Coronary artery (tissue), 2 donors: ENCODE results near the gene INPP4A.

Experiments used
- DNase-seq: peaks from one replicate; pipeline ENCODE4 v3.0.0-alpha.2; 2017; ENCODE audit warnings: low spot score
- H3K27ac ChIP-seq, 2 donors: fragments of 200-600 bp; sonication (generic); one replicate each; pipeline ENCODE4 v1.5.1; 2016 to 2019
- H3K4me3 ChIP-seq: fragments of 200-600 bp; sonication (generic); 2 replicates; pipeline ENCODE4 v1.5.1; 2016; ENCODE audit warnings: mild to moderate bottlenecking, moderate library complexity
- CTCF ChIP-seq: fragments of 200-600 bp; sonication (generic); IDR thresholded peaks from one replicate; pipeline ENCODE4 v1.5.1; 2019; ENCODE audit warnings: antibody characterized with exemption

The INPP4A gene

GRCh38 chr2:98454500-98455235 is 10.0 kb downstream of the INPP4A start:
- H3K27ac ChIP-seq = peak overlapping the region in 1 of 2 donors; percentile 68
- no peak for DNase-seq
- no peak for TF ChIP-seq CTCF
- H3K4me3 ChIP-seq = no peak overlapping the region

GRCh38 chr2:98455494-98455976 is 10.9 kb downstream of the INPP4A start:
- Histone ChIP-seq H3K4me3 (peak overlapping the region; percentile 22), H3K27ac (peak overlapping the region in 1 of 2 donors; percentile 68)
- no peak for TF ChIP-seq CTCF
- no peak for DNase-seq

GRCh38 chr2:98457045-98457696 is 12.5 kb downstream of the INPP4A start:
- Histone ChIP-seq H3K4me3 (no peak overlapping the region), H3K27ac (peak overlapping the region in 1 of 2 donors; percentile 19)
- DNase-seq = no peak
- TF ChIP-seq CTCF = no peak

- no peak overlapping the region for H3K27ac ChIP-seq
- no peak overlapping the region for H3K4me3 ChIP-seq
- no peak for DNase-seq
- TF ChIP-seq CTCF = no peak
Observed at GRCh38 chr2:98458207-98458606, 13.5 kb downstream of the INPP4A start.

- no peak overlapping the region for H3K4me3 ChIP-seq
- no peak for DNase-seq
- TF ChIP-seq CTCF = no peak
- H3K27ac ChIP-seq = no peak overlapping the region
Observed at GRCh38 chr2:98458667-98459380, 14.2 kb downstream of the INPP4A start.

GRCh38 chr2:98459496-98460175 is 15.0 kb downstream of the INPP4A start:
- TF ChIP-seq CTCF = no peak
- no peak for DNase-seq
- no peak overlapping the region for H3K27ac ChIP-seq

More at GRCh38 chr2:98459496-98460175, 15.0 kb downstream of the INPP4A start:
- H3K4me3 ChIP-seq = no peak overlapping the region
